ENCODE data around the gene IPP. TPM values are rescaled to one million over a fixed set of nuclear protein-coding genes. Genes with fewer than 3 reads are reported as not detected.
"Not testable (repeated sequence)": the region's sequence is repeated elsewhere in the genome, so short reads cannot be mapped to it uniquely, and the experiment has no call there.

IPP gene
- total RNA-seq, 4 donors from 2014 or later: 7.0 to 11.8 (median 11.3) TPM

DNA sequence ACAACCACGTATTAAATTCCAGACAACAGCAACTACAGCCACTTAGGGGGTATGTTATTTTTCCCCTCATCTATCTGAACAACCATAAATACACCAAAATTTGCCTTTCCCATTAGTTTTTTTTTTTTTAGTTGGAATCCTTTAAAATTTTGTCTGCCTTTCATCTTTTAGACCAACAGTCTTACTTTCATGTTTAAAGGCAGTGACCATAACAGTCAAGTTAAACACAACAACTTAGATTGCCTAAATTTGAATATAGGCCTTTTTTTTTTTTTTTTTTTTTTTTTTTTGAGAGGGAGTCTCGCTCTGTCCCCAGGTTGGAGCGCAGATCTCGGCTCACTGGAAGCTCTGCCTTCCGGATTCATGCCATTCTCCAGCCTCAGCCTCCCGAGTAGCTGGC, 67.5 kb downstream of the IPP start:
- TF ChIP-seq, protein P1, sequence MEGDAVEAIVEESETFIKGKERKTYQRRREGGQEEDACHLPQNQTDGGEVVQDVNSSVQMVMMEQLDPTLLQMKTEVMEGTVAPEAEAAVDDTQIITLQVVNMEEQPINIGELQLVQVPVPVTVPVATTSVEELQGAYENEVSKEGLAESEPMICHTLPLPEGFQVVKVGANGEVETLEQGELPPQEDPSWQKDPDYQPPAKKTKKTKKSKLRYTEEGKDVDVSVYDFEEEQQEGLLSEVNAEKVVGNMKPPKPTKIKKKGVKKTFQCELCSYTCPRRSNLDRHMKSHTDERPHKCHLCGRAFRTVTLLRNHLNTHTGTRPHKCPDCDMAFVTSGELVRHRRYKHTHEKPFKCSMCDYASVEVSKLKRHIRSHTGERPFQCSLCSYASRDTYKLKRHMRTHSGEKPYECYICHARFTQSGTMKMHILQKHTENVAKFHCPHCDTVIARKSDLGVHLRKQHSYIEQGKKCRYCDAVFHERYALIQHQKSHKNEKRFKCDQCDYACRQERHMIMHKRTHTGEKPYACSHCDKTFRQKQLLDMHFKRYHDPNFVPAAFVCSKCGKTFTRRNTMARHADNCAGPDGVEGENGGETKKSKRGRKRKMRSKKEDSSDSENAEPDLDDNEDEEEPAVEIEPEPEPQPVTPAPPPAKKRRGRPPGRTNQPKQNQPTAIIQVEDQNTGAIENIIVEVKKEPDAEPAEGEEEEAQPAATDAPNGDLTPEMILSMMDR (IDR thresholded peaks at IDR 0.05): no peak
- TF ChIP-seq EP300 (IDR thresholded peaks at IDR 0.05) (no peak), POLR2AphosphoS5 (IDR thresholded peaks at IDR 0.05) (no peak), POLR2A (IDR thresholded peaks at IDR 0.05) (no peak)
- H3K27ac ChIP-seq: no peak overlapping the region
- no peaks in the 10 kb centered on the region for H3K27me3 ChIP-seq
- no peaks in the 10 kb centered on the region for H3K9me3 ChIP-seq
- H3K4me1 ChIP-seq: peaks cover 72% of the 10 kb centered on the region
- 89% methylated on average over 6 of the region's 6 CpGs for WGBS
- no peaks in the 10 kb centered on the region for H3K36me3 ChIP-seq
- H3K4me3 ChIP-seq: no peak overlapping the region
- no peak for DNase-seq (ENCODE audit: low spot score in 2 of 2)

DNA sequence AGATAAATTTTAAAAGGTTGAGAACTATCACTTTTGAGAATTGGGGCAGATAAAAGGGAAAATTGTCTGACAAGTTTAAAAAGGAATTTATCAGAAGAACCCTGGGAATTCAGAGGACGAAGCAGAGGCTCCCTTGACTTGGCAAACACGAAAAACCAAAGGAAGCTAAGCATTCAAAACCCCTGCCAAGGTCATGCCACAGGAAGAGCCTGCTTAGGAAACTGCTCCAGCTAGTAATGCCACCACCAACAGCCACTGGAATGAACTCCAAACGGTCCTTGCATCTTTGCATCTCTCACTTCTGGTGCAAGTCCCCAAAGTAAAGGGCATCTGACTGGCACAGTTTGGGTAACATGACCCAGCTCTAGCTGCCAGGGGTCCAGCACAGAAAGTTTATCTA, 71.3 kb downstream of the IPP start:
- TF ChIP-seq EP300 (IDR thresholded peaks at IDR 0.05) (no peak), POLR2A (IDR thresholded peaks at IDR 0.05) (no peak), POLR2AphosphoS5 (IDR thresholded peaks at IDR 0.05) (no peak)
- TF ChIP-seq, protein P1 (IDR thresholded peaks at IDR 0.05): no peak
- Histone ChIP-seq H3K27ac (no peak overlapping the region), H3K27me3 (no peaks in the 10 kb centered on the region), H3K36me3 (no peaks in the 10 kb centered on the region), H3K9me3 (no peaks in the 10 kb centered on the region), H3K4me3 (no peak overlapping the region), H3K4me1 (peaks cover 63% of the 10 kb centered on the region)
- 10% methylated on average over 3 of the region's 3 CpGs for WGBS
- DNase-seq (ENCODE audit: low spot score in 2 of 2): no peak

GRCh38 chr1:45678489-45678888, 72.0 kb downstream of the IPP start:
- no peak for TF ChIP-seq POLR2AphosphoS5 (IDR thresholded peaks at IDR 0.05)
- TF ChIP-seq, protein P1 (IDR thresholded peaks at IDR 0.05): no peak
- TF ChIP-seq POLR2A (IDR thresholded peaks at IDR 0.05): no peak
- no peak for TF ChIP-seq EP300 (IDR thresholded peaks at IDR 0.05)

GRCh38 chr1:45677751-45678245, 72.7 kb downstream of the IPP start:
- no peaks in the 10 kb centered on the region for H3K9me3 ChIP-seq
- no peaks in the 10 kb centered on the region for H3K36me3 ChIP-seq
- no peak overlapping the region for H3K4me3 ChIP-seq
- H3K27ac ChIP-seq: no peak overlapping the region
- DNase-seq (ENCODE audit: low spot score in 2 of 2): no peak
- TF ChIP-seq, protein P1 (IDR thresholded peaks at IDR 0.05): no peak
- TF ChIP-seq POLR2A (IDR thresholded peaks at IDR 0.05) (no peak), POLR2AphosphoS5 (IDR thresholded peaks at IDR 0.05) (no peak), EP300 (IDR thresholded peaks at IDR 0.05) (no peak)
- H3K4me1 ChIP-seq: peaks cover 53% of the 10 kb centered on the region
- 60% methylated on average over 3 of the region's 3 CpGs for WGBS
- H3K27me3 ChIP-seq: no peaks in the 10 kb centered on the region

More at GRCh38 chr1:45678489-45678888, 72.0 kb downstream of the IPP start:
- no peak for DNase-seq (ENCODE audit: low spot score in 2 of 2)
- Histone ChIP-seq H3K36me3 (no peaks in the 10 kb centered on the region), H3K4me3 (no peak overlapping the region), H3K27me3 (no peaks in the 10 kb centered on the region), H3K4me1 (peaks cover 57% of the 10 kb centered on the region), H3K27ac (no peak overlapping the region), H3K9me3 (no peaks in the 10 kb centered on the region)

DNA sequence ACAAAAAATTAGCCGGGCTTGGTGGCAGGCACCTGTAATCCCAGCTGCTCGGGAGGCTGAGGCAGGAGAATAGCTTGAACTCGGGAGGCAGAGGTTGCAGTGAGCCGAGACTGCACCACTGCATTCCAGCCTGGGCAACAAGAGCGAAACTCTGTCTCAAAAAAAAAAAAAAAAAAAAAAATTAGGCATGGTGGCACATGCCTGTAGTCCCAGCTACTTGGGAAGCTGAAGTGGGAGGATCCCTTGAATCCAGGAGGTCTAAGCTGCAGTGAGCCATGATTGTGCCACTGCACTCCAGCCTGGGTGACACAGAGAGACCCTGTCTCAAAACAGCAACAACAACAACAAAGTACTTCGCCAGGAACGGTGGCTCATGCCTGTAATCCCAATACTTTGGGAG, 73.9 kb downstream of the IPP start:
- not testable (repeated sequence) for H3K9me3 ChIP-seq; H3K27ac ChIP-seq; H3K27me3 ChIP-seq; DNase-seq (ENCODE audit: low spot score in 2 of 2); H3K36me3 ChIP-seq; H3K4me3 ChIP-seq
- peaks cover 44% of the 10 kb centered on the region for H3K4me1 ChIP-seq
- 90% methylated on average over 7 of the region's 7 CpGs for WGBS

- Histone ChIP-seq H3K4me1 (peaks cover 32% of the 10 kb centered on the region), H3K9me3 (no peaks in the 10 kb centered on the region), H3K36me3 (no peaks in the 10 kb centered on the region), H3K4me3 (no peak overlapping the region), H3K27me3 (no peaks in the 10 kb centered on the region), H3K27ac (no peak overlapping the region)
- DNase-seq (ENCODE audit: low spot score in 2 of 2): no peak
- WGBS: 68% methylated on average over 5 of the region's 5 CpGs
- no peak for TF ChIP-seq EP300 (IDR thresholded peaks at IDR 0.05)
- TF ChIP-seq POLR2AphosphoS5 (IDR thresholded peaks at IDR 0.05): no peak
- no peak for TF ChIP-seq POLR2A (IDR thresholded peaks at IDR 0.05)
- TF ChIP-seq, protein P1 (IDR thresholded peaks at IDR 0.05): no peak
Observed at GRCh38 chr1:45674478-45674877, 76.0 kb downstream of the IPP start.

Data from suprapubic skin (tissue), 4 donors.